Aortic smooth muscle cell (primary cell): Measurements from ENCODE around the gene TCEAL4. TPM values are rescaled to one million over a fixed set of nuclear protein-coding genes. Genes with fewer than 3 reads are reported as not detected.

Experiments
- total RNA-seq: library from RNA; depleted of rRNA; stranded (reverse); fragments of >200 nt; gene quantifications from 2 replicates; pipeline ENCODE4 v1.2.3, GENCODE V29; 2014

Gene TCEAL4
- 74.1 and 75.7 TPM in 2 replicates for total RNA-seq

DNA sequence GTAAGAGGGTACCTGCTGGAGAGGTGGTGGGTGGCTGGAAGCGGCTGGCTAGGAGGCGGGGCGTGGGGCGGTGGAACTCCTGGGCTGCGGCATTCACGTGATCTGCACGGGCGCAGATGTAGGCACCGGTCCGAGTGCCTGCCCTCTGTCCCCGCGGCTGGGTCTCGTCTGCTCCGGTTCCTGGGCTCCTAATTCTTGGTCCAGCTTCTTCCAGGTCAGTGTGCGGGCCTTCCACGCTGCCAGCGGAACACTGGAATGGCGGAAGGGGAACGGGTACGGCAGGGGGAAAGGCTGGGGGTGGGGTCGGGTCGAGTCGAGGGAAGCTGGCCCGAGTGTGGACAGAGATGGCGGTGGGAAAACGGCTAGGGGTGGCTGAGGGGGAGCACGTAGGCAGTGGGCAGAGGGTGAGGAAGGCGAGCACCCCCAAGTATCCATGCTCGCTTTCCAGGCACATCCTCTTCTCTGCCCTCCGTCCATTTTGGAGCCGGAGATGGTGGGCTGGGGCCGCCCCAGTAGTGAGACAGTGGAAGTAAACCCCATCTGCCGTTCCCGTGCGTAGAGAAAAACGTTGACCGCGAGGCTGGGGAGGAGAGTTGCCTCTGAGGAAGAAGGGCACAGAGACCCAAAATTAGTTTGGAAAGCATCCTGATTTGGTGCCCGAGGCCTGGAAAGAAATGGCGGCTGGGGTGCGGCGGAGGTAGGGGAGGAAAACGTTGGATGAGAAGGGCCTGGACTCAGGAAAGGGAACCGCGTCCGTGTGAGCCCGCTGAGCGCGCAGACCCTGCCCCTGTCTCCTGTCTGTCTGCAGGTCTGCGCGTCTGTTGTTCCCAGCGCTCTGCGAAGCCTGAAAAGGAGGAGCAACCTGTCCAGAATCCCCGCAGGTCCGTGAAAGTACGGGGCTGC lies at the start of gene TCEAL4:
TCEAL4 (plus strand) TSS at position 105 of the 903 bp plus-strand sequence. CDS start 1,161 bp downstream, outside the sequence.

GRCh38 chrX:103607364-103608305 lies 22.3 kb downstream of the TCEAL4 start, which contains the start of gene TCEAL3:
Gene TCEAL3, plus strand, starts transcription at chrX:103607963. Its CDS starts 1,102 bp downstream, at chrX:103609065.

DNA sequence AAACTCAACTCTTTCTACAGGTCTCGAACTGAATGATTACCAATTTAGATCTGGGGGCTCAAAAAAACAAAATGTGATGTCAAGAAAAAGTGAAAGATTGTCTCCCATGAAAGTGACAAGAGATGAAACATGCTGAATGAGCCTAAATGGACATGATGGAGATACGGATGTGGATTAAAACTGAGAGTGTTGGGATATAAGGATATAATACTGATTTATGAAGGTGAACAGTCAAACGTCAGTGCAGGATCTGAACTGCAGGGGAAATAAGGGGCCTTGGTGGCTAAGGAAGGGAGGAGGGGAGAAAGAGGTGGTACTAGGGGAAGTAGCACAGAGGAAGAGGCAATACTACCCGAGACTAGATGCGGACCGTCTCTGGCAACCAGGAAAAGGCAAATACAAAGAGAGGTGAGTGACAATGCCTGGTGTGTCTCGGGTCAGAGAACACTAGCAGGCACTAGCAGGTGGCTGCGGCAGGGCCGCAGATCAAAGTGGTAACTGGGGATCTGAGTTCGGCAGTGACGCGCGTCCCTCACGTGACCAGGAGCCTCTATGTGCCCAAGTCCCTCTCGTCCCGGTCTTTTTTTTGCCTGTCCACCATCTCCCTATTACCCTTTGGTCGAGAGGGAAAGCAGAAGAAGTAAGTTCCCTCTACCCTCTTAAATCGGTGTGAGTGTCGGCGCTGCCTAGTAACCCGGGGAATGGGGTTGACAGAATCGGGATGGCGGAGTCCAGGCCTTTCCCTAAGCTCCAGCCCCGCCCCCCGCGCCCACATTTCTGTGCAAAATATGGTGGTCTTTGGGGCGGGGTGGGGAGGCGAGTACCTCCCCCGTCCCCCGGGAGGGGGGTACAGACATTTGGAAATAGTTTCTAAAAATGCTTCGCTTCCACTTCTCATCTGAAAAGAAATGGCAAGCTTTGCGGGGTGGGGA lies 43.3 kb downstream of the TCEAL4 start, which contains the start of gene TCEAL1:
TCEAL1 (plus strand) TSS at position 590 of the 932 bp plus-strand sequence. CDS start 942 bp downstream, outside the sequence.

Other genes starting within 250 kb of the TCEAL4 start
- 184 and 202 TPM in 2 replicates for gene TCEAL9, start 229.0 kb upstream of the TCEAL4 start, total RNA-seq
- gene BEX3, start 209.0 kb upstream of the TCEAL4 start, total RNA-seq = 344 and 392 TPM in 2 replicates
- gene RAB40A, start 66.0 kb upstream of the TCEAL4 start, total RNA-seq = 0.12 TPM in 1 of 2 replicates, not detected in the other
- 22.6 and 27.9 TPM in 2 replicates for gene TCEAL3, start 22.4 kb downstream of the TCEAL4 start, total RNA-seq
- 32.8 and 36.5 TPM in 2 replicates for gene TCEAL1, start 43.5 kb downstream of the TCEAL4 start, total RNA-seq
- gene MORF4L2, start 101.2 kb downstream of the TCEAL4 start, total RNA-seq = 517 and 555 TPM in 2 replicates
- gene TMEM31, start 125.4 kb downstream of the TCEAL4 start, total RNA-seq = not detected in 2 replicates
- 0.12 TPM in 1 of 2 replicates, not detected in the other for gene PLP1, start 191.3 kb downstream of the TCEAL4 start, total RNA-seq
- 0.50 and 0.66 TPM in 2 replicates for gene RAB9B, start 246.7 kb downstream of the TCEAL4 start, total RNA-seq